GM23338 (cell line): ENCODE results near the gene DNASE1.

Source experiments
- CREB1 ChIP-seq: fragments of 250-450 bp; sonication (Bioruptor Pico); IDR thresholded peaks from 2 replicates; pipeline ENCODE4 v1.5.0; 2020; ENCODE audit warnings: low read depth, mild to moderate bottlenecking, moderate library complexity
- CTCF ChIP-seq, 2 experiments: fragments of 200-600 bp in 1 of 2; sonication (generic) in 1 of 2; conservative IDR thresholded peaks; 2 replicates each; pipeline versions ENCODE4 v1.5.1 to v1.6.1; 2016 to 2017; ENCODE audit warnings: antibody characterized with exemption in 2 of 2, low read depth in 2 of 2, mild to moderate bottlenecking in 2 of 2, moderate library complexity in 1 of 2
- ETS1 ChIP-seq: IDR thresholded peaks from 2 replicates; pipeline ENCODE4 v1.6.1; 2016; ENCODE audit warnings: antibody characterized with exemption
- EZH2 ChIP-seq: fragments of 200-600 bp; sonication (generic); IDR thresholded peaks from one replicate; pipeline ENCODE4 v1.8.0; 2017; ENCODE audit warnings: antibody characterized with exemption, mild to moderate bottlenecking, low read depth; ENCODE audit not compliant: unreplicated experiment
- EZH2phosphoT487 ChIP-seq: fragments of 200-600 bp; sonication (generic); IDR thresholded peaks from one replicate; pipeline ENCODE4 v1.8.1; 2018; ENCODE audit warnings: antibody characterized with exemption; ENCODE audit not compliant: unreplicated experiment
- JUNB ChIP-seq: IDR thresholded peaks from one replicate; pipeline ENCODE4 v1.6.1; 2016; ENCODE audit warnings: antibody characterized with exemption; ENCODE audit not compliant: unreplicated experiment
- NANOG ChIP-seq: IDR thresholded peaks from 2 replicates; pipeline ENCODE4 v1.6.1; 2016; ENCODE audit warnings: antibody characterized with exemption, borderline replicate concordance
- POLR2AphosphoS5 ChIP-seq: IDR thresholded peaks from 2 replicates; pipeline ENCODE4 v1.6.1; 2016; ENCODE audit warnings: antibody characterized with exemption, low read depth
- REST ChIP-seq: IDR thresholded peaks from one replicate; pipeline ENCODE4 v1.6.1; 2018; ENCODE audit warnings: antibody characterized with exemption; ENCODE audit not compliant: unreplicated experiment
- ZNF331 ChIP-seq: fragments of 250-450 bp; sonication (Bioruptor Pico); IDR thresholded peaks from 2 replicates; pipeline ENCODE4 v1.5.0; 2020; ENCODE audit warnings: low read depth, mild to moderate bottlenecking, moderate library complexity

GRCh38 chr16:3689731-3690130 lies 35.2 kb downstream of the DNASE1 start:
- no peak for TF ChIP-seq EZH2
- no peak for TF ChIP-seq CTCF (conservative IDR thresholded peaks at IDR 0.05; ENCODE audit: low read depth in 2 of 2)
- no peak for TF ChIP-seq POLR2AphosphoS5
- no peak for TF ChIP-seq EZH2phosphoT487
- TF ChIP-seq JUNB = no peak
- no peak for TF ChIP-seq REST
- no peak for TF ChIP-seq ETS1
- TF ChIP-seq ZNF331 (CRISPR knock-in tag) = no peak
- TF ChIP-seq CREB1 (CRISPR knock-in tag) = no peak
- TF ChIP-seq NANOG = no peak
